ENCODE data around the gene CCDC9.
"Not testable (repeated sequence)": the region's sequence is repeated elsewhere in the genome, so short reads cannot be mapped to it uniquely, and the experiment has no call there.

The CCDC9 gene

DNA sequence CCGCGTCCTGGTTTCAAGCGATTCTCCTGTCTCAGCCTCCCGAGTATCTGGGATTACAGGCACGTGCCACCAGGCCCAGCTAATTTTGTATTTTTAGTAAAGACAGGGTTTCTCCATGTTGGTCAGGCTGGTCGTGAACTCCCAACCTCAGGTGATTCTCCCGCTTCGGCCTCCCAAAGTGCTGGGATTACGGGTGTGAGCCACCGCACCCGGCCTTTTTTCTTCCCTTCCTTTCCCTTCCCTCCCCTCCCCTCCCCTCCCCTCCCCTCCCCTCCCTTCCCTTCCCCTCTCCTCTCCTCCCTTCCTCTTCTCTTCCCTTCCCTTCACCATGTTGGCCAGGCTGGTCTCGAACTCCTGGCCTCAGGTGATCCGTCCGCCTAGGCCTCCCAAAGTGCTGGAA, 44.5 kb downstream of the CCDC9 start:
- not testable (repeated sequence) for DNase-seq (ENCODE audit: low read depth in 2 of 2)

DNA sequence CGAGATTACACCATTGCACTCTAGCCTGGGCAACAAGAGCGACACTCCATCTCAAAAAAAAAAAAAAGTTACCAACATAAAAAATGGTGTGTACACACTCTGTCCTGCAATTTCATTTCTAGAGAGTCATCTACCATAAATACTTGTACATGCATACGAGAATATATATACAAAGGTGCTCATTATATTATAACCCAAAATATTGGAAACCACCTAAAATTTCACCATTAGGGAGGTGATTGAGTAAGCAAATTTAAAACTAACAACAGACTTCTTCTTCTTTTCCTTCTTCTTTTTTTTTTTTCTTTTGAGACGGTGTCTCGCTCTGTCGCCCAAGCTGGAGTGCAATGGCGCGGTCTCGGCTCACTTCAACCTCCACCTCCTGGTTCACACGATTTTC, 45.9 kb downstream of the CCDC9 start:
- no peak for DNase-seq (ENCODE audit: low read depth in 2 of 2)

DNA sequence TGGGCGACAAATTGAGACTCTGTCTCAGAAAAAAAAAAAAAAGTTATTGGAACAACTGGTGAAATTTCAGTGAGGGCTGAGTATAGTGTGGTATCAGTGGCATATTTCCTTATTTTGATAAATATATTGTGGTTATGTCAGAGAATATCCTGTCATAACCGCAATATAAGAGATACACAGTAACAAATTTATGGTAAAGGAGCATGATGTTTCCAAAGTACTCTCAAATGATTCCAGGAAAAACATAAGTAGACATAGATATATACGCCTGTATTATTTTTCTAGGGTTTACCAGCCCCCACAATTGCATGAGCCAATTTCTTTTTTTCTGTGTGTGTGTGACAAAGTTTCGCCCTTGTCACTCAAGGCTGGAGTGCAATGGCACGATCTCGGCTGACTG, 47.6 kb downstream of the CCDC9 start:
- no peak for DNase-seq (ENCODE audit: low read depth in 2 of 2)

DNA sequence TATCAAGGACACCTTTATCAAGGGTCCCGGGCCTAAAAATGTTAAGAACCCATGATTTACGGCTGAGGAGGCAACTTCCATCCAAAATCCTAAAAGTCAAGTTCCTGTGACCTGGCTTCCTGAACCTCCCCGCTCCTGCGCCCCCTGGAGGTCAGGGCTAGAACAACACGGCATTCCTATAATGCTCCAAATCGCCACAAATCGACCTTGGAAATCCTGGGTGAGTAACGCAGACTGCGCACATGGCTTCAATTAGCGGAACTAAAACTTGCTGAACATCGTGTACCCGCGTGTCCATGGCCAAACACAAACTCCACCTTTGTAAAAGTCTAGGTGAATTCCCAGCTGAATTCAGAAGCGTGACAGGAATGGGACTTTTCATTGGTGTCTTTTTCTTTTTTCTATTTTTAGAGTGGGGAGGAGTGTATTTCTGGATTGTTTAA, 49.0 kb downstream of the CCDC9 start:
- peak; percentile 77 to 78 for DNase-seq (ENCODE audit: low read depth in 2 of 2)

DNA sequence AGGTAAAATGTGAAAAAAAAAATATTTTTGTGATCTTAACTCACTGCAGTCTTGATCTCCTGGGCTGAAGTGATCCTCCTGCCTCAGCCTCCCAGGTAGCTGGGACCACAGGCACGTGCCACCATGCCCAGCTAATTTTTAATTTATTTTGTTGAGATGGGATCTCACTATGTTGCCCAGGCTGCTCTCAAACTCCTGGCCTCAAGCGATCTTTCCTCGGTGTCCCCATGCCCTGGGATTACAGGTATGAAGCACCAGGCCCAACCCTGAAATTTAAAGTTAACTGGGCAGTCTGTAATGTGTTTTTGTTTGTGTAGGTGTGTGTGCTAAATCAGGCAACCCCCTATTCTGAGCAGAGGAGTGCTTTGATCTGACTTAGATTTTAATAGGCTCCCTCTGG, 50.0 kb downstream of the CCDC9 start:
- DNase-seq (ENCODE audit: low read depth in 2 of 2): no peak

DNA sequence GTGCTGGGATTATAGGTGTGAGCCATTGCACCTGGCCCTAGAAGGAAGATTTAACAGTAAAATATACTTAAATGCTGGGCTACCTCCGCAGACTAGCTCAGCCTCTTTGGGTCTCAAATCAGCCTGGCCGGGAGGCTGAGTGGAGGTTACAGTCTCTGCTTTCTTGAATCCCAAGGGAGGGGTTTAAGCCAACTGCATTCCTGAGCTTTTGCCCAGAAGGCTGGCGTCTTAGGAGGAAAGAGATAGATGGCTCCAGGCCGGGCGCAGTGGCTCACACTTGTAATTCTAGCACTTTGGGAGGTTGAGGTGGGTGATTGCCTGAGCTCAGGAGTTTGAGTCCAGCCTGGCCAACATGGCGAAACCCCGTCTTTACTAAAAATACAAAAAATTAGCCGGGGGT, 52.7 kb downstream of the CCDC9 start:
- no peak for DNase-seq (ENCODE audit: low read depth in 2 of 2)

DNA sequence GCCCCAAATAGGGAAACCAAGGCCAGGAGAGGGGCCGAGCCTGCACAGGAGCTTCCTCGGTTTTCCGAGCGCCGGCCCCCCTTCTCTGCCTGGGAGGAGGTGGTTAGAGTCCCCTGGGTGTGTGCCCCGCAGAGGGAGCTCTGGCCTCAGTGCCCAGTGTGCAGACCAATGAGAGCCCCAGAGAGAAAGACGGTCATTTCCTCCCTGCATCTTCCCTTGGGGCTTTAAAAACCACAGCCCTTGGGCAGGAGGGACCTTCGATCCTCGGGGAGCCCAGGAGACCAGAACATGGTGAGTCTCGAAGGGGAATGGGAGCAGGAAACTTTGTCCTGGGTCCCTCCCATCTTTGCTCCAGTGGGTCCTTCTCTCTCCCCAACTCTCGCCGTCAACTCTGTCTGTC, 53.3 kb downstream of the CCDC9 start, which contains the start of gene C5AR1:
Gene C5AR1 (plus strand): TSS at position 254 of the 400 bp plus-strand sequence. CDS start 35 bp downstream, at position 289.
- DNase-seq (ENCODE audit: low read depth in 2 of 2): no peak

DNA sequence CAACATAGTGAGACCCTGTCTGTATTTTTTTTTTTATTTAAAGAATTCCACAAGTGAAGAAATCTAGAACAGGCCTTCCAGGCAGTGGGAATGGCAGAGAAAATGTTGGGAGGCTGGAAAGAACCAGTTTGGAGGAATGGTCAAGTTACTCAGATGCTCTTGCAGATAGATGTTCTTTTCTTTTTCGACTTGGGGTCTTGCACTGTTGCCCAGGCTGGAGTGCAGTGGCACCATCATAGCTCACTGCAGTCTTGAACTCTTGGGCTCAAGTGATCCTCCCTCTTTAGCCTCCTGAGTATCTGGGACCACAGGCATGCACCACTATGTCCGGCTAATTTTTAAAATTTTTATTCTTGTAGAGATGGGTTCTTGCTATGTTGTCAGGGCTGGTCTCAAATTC, 54.0 kb downstream of the CCDC9 start:
- DNase-seq (ENCODE audit: low read depth in 2 of 2): no peak

DNA sequence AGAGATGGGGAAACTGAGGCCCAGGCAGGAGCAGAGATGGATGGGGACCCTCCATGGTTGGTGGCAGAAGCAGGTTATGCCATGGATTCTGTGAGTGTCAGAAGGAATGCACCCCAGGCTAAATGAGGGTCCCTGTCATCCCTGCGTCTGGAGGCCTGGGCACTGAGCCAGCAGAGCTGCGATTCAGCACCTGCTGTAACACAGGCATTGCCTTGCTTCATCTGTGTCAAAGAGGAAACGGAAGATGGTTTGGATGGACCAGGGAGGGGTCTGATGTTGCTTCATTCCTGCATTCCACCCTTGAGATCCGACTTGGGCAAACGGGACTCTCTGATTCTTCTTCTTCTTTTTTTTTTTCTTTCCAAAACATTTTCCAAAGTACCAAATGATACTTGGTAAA, 54.5 kb downstream of the CCDC9 start:
- DNase-seq (ENCODE audit: low read depth in 2 of 2): no peak

DNA sequence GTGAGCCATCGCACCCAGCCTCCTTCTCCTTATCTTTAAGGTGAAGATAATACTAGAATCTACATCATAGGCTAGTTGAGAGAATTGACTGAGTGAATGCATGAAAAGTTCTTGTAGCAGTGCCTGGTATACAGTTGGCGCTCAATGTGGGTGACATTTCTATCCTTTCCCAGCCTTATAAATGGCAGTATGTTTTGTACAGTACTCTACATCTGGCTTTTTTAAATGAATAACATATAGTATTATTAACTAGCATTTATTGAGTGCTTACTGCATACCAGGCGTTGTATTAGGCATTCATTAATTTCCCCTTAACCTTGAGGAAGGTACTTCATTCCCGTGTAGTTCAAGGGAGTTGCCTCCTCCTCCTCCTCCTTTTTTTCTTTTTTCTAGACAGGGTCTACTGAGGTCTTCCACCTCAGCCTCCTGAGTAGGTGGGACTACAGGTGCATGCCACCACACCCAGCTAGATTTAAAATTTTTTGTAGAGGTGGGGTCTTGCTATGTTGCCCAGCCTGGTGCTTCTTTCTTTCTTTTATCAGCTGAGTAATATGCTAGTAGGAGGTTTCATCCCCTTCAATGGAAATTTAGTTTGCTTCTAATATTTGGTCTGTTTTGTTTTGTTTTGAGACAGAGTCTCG, 56.2 kb downstream of the CCDC9 start:
- no peak for DNase-seq (ENCODE audit: low read depth in 2 of 2)

DNA sequence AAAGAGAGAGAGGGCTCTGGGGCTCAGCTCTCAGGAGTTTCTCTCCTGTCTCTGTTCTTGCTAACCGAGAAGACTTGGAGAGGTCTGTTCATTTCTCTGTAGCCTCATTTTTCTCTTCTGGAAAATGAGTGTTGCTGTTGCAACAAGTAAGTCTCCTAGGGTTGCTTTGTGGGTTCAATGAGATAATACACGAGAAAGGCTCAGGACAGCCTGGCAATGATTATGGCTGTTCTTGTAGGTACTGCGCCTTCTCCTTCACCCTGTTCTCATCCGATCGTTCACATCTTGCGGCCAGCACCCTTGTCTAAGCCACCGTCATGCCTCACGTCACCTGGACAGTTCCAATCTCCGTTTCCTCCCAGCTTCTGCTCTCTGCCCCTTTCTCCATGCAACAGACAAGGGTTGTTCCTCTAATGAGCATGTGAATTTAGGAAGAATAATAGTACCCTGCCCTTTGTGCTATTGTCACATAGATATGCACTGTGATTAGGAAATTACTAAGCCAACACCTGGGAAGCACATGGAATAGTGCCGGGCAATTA, 57.5 kb downstream of the CCDC9 start:
- DNase-seq (ENCODE audit: low read depth in 2 of 2): no peak

DNA sequence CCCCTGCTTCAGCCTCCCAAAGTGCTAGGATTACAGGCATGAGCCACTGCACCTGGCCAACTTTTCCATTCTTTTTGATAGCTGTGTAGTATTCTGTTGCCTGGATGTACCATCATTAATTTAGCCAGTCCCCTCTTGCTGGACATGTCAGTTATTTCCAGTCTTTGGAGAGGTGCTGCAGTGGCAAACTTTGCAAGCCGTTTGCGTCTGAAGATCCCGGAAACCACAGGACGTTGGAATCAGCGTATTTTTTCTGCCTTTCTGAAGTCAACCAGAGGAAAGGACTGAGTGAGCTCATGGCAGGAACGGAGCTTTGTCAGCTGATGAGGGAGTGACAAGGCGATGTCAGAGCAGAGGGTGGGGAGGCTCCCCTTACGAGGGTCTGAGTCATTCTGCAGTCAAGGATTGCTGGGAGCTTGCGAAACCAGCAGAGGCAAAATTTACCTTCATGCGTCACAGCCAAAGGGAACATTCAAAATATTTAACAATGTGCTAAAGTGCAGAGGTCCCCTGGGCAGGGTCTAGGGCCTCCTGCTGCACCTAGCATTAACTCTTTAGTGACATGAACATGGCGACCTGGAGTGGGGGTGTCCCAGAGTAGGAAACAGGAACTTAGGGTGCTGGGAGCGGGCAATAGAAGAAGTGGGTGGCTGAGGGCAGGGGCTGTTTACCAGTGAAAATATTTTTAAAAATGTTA, 58.9 kb downstream of the CCDC9 start:
- DNase-seq (ENCODE audit: low read depth in 2 of 2): peak; percentile 52 to 59

DNA sequence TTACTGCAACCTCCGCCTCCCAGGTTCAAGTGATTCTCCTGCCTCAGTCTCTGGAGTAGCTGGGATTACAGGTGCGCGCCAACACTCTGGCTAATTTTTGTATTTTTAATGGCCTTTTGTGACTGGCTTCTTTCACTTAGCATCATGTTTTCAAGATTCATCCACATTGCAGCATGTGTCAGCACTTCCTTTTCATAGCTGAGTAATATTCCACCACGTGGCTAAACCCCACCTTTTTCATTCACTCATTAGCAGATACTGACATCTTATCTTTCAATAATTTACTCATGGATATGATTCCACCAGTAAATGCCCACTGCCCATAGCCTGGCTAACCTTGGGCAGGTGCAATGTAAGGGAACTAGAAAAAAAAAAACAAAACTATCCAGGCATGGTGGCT, 60.2 kb downstream of the CCDC9 start:
- DNase-seq (ENCODE audit: low read depth in 2 of 2): no peak

DNA sequence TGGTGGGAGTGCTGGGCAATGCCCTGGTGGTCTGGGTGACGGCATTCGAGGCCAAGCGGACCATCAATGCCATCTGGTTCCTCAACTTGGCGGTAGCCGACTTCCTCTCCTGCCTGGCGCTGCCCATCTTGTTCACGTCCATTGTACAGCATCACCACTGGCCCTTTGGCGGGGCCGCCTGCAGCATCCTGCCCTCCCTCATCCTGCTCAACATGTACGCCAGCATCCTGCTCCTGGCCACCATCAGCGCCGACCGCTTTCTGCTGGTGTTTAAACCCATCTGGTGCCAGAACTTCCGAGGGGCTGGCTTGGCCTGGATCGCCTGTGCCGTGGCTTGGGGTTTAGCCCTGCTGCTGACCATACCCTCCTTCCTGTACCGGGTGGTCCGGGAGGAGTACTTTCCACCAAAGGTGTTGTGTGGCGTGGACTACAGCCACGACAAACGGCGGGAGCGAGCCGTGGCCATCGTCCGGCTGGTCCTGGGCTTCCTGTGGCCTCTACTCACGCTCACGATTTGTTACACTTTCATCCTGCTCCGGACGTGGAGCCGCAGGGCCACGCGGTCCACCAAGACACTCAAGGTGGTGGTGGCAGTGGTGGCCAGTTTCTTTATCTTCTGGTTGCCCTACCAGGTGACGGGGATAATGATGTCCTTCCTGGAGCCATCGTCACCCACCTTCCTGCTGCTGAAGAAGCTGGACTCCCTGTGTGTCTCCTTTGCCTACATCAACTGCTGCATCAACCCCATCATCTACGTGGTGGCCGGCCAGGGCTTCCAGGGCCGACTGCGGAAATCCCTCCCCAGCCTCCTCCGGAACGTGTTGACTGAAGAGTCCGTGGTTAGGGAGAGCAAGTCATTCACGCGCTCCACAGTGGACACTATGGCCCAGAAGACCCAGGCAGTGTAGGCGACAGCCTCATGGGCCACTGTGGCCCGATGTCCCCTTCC, 63.9 kb downstream of the CCDC9 start:
- no peak for DNase-seq (ENCODE audit: low read depth in 2 of 2)
